ENCODE data around the gene C1RL. TPM values are rescaled to one million over a fixed set of nuclear protein-coding genes. Genes with fewer than 3 reads are reported as not detected.
A peak's percentile ranks its signal among the peaks of the same experiment; 100 is the strongest.

C1RL gene
- total RNA-seq, 1 donor from 2014 or later = 122 TPM

GRCh38 chr12:7069386-7069785 lies 39.6 kb downstream of the C1RL start:
- TF ChIP-seq POLR2A (IDR thresholded peaks at IDR 0.05) = no peak
- TF ChIP-seq CTCF (IDR thresholded peaks at IDR 0.05) = no peak
- no peak for TF ChIP-seq POLR2AphosphoS5 (IDR thresholded peaks at IDR 0.05; ENCODE audit: insufficient read depth in 1 of 2, low read depth in 1 of 2)
- H3K9me3 ChIP-seq = no peaks in the 10 kb centered on the region
- peak in 1 of 2 donors; percentile 64 for DNase-seq (ENCODE audit: extremely low spot score in 2 of 2)
- H3K27ac ChIP-seq = no peak overlapping the region
- H3K4me1 ChIP-seq = peaks cover 24% of the 10 kb centered on the region
- intact Hi-C loops (cut with DNase I) = no loop called here
- H3K4me3 ChIP-seq = no peak overlapping the region
- peaks cover 0 to 32% of the 10 kb centered on the region in 2 donors for H3K36me3 ChIP-seq
- H3K27me3 ChIP-seq = no peaks in the 10 kb centered on the region

DNA sequence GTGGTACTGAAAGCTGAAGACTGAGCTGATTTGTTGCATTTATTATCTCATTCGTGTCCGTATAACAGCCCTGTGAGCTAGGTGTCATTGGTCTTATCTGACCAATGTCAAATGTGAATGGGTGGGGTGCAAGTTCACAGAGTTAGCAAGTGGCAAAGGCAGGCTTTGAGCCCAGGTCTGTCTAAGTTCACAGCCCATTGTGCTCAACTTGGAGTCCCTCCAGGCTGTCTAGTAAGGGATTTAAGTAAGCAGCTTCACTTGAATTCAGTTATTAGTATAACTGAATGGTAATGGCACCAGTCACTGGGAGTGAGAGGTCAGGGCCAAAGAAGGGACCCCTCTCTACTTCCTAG lies 40.0 kb downstream of the C1RL start:
- H3K4me1 ChIP-seq = peaks cover 24% of the 10 kb centered on the region
- H3K36me3 ChIP-seq = peaks cover 0 to 32% of the 10 kb centered on the region in 2 donors
- intact Hi-C loops (cut with DNase I) = no loop called here
- no peak for DNase-seq (ENCODE audit: extremely low spot score in 2 of 2)
- no peaks in the 10 kb centered on the region for H3K27me3 ChIP-seq
- H3K4me3 ChIP-seq = no peak overlapping the region
- no peaks in the 10 kb centered on the region for H3K9me3 ChIP-seq
- no peak overlapping the region for H3K27ac ChIP-seq
- TF ChIP-seq POLR2A (IDR thresholded peaks at IDR 0.05) (no peak), CTCF (IDR thresholded peaks at IDR 0.05) (no peak), POLR2AphosphoS5 (IDR thresholded peaks at IDR 0.05; ENCODE audit: insufficient read depth in 1 of 2, low read depth in 1 of 2) (no peak)

DNA sequence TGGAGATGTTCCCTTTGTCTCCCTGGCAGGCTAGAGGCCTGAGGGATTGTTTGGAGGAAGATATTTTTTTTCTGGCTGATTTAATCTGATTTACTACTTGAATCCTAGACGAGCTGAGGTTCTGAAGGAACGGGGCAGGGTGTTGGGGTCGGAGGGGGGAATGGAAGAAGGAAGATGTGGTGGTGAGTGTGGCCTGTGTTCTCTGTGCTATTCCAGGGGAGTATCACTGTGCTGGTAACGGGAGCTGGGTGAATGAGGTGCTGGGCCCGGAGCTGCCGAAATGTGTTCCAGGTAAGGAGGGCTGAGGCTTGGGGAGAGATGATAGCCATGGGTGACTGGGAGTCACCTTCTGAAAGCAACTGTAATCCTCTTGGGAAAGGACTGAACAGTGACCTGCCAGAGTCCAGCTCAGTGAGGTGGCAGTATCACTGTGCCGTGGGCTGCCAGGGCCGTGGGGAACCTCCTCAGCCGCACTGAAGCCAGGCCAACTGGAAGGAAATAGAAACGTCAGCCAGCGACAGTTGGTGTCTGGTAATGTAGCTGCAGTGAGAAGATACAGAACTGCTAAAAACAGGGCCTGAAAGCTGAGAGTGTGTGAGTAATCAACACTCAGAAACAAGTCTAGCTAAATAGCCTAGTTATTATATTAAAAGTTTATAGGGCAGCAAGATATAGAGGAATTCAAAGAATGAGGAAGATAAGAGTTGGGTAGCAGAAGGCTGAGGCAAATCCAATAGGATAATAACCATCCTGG lies 40.6 kb downstream of the C1RL start:
- H3K27ac ChIP-seq = peak overlapping the region; percentile 54
- intact Hi-C loops (cut with DNase I) = no loop called here
- H3K4me3 ChIP-seq = no peak overlapping the region
- H3K27me3 ChIP-seq = no peaks in the 10 kb centered on the region
- TF ChIP-seq CTCF (IDR thresholded peaks at IDR 0.05) (no peak), POLR2A (IDR thresholded peaks at IDR 0.05) (no peak), POLR2AphosphoS5 (IDR thresholded peaks at IDR 0.05; ENCODE audit: insufficient read depth in 1 of 2, low read depth in 1 of 2) (no peak)
- peaks cover 27% of the 10 kb centered on the region for H3K4me1 ChIP-seq
- DNase-seq (ENCODE audit: extremely low spot score in 2 of 2) = no peak
- peaks cover 0 to 32% of the 10 kb centered on the region in 2 donors for H3K36me3 ChIP-seq
- H3K9me3 ChIP-seq = no peaks in the 10 kb centered on the region

DNA sequence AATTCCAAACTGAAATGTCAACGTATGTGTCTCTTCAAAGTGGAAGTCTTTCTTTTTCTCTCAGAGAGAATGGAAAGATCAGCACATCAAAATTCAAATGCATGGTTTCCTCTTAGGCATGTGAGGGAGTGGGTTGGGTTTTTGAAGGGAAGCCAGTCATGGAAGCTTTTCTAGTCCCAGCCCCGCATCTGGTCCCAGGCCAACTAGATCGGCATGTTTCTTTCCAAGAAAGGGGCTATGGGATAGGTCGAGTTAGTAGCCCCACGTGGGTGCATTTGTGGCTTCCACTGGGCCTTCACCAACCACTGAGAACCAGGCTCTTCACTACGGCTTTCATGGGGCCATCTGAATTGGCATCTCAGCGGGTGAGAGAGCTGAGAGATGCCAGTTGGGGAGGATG lies 41.9 kb downstream of the C1RL start:
- Histone ChIP-seq H3K36me3 (peaks cover 0 to 32% of the 10 kb centered on the region in 2 donors), H3K27ac (peak overlapping the region; percentile 30)

More for the DNA sequence above, 41.9 kb downstream of the C1RL start:
- intact Hi-C loops (cut with DNase I) = no loop called here
- H3K9me3 ChIP-seq = no peaks in the 10 kb centered on the region
- TF ChIP-seq POLR2AphosphoS5 (IDR thresholded peaks at IDR 0.05; ENCODE audit: insufficient read depth in 1 of 2, low read depth in 1 of 2) = no peak
- TF ChIP-seq CTCF (IDR thresholded peaks at IDR 0.05) = no peak
- no peak for TF ChIP-seq POLR2A (IDR thresholded peaks at IDR 0.05)
- H3K4me1 ChIP-seq = peaks cover 36% of the 10 kb centered on the region
- DNase-seq (ENCODE audit: extremely low spot score in 2 of 2) = no peak
- no peak overlapping the region for H3K4me3 ChIP-seq
- no peaks in the 10 kb centered on the region for H3K27me3 ChIP-seq

All from vagina (tissue), 2 donors.